ENCODE results near the gene SPAG9. TPM values are rescaled to one million over a fixed set of nuclear protein-coding genes. Genes with fewer than 3 reads are reported as not detected.

Gene SPAG9
- total RNA-seq, 1 experiment from 2014 or later: 144 TPM

DNA sequence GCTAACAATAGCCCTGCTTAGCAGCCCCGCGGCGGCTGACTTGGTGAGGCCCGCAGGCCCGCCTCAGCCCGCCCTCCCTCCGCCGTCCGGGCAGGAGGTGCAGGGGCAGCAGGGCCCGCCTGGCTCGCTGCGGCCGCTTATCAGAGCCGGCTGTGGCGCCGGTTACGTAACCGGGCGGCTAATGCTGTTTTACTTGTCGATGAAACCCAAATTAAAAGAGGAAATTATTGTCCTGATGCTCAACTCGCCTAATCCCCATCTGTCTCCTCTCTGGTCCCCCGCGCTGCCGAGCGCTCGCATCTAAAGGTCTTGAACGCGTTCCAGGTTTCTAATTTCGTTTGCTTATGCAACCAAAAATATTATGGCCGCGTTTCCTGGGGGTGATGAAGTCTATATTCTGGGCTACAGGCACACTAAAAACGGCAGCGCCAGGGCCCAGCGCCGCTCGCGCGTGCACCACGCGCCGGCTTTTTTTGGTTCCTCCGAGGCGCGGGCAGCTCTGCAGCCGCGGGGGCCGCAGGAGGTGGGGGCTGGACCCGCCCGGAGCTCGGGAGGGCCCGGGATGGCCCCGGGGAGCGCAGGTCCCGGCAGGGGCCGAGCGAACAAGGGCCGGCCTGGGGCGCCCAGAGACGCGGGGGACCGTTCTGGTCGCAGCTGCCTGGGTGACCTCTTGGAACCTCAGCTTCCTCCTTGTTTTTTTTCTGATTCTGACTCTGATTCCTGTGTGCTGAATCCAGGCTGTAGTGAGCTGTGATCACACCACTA, 189.3 kb downstream of the SPAG9 start:
- Histone ChIP-seq H3K27me3 (ENCODE audit: control insufficient read depth, insufficient read depth, low read length) (no peaks in the 10 kb centered on the region), H3K36me3 (ENCODE audit: control insufficient read depth, insufficient read depth, low read length) (no peaks in the 10 kb centered on the region), H3K27ac (ENCODE audit: low read length) (peak overlapping the region; percentile 41; the same call in 1 of the 2 replicates), H3K4me3 (ENCODE audit: low read depth in 2 of 2, low read length in 2 of 2) (peak overlapping the region; percentile 30 to 55), H3K4me1 (ENCODE audit: control insufficient read depth, insufficient read depth, low read length) (0 out of 2 replicates have a peak, but pooled peaks cover 5% of the 10 kb centered on the region), H3K9me3 (ENCODE audit: control insufficient read depth, insufficient read depth, low read depth, low read length) (no peaks in the 10 kb centered on the region)
- ChIA-PET CTCF (interaction anchor here (0.6 kb wide), 1 partner anchor 68 kb away, joined by 3 read pairs; no protein-coding TSS in a partner anchor), POLR2A (interaction anchor here (0.6 to 0.9 kb wide), 2 partner anchors 11 to 65 kb away, joined by 3 to 5 read pairs; no protein-coding TSS in a partner anchor)
- no peak for TF ChIP-seq SIN3A (IDR thresholded peaks at IDR 0.05; ENCODE audit: borderline replicate concordance, insufficient read depth, low read depth, low read length)
- TF ChIP-seq REST (IDR thresholded peaks at IDR 0.05; ENCODE audit: insufficient read depth in 1 of 2, low read depth in 2 of 2, low read length in 1 of 2): no peak
- TF ChIP-seq POLR2AphosphoS5 (IDR thresholded peaks at IDR 0.05; ENCODE audit: low read depth, low read length): no peak
- TF ChIP-seq, protein P1, sequence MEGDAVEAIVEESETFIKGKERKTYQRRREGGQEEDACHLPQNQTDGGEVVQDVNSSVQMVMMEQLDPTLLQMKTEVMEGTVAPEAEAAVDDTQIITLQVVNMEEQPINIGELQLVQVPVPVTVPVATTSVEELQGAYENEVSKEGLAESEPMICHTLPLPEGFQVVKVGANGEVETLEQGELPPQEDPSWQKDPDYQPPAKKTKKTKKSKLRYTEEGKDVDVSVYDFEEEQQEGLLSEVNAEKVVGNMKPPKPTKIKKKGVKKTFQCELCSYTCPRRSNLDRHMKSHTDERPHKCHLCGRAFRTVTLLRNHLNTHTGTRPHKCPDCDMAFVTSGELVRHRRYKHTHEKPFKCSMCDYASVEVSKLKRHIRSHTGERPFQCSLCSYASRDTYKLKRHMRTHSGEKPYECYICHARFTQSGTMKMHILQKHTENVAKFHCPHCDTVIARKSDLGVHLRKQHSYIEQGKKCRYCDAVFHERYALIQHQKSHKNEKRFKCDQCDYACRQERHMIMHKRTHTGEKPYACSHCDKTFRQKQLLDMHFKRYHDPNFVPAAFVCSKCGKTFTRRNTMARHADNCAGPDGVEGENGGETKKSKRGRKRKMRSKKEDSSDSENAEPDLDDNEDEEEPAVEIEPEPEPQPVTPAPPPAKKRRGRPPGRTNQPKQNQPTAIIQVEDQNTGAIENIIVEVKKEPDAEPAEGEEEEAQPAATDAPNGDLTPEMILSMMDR (IDR thresholded peaks at IDR 0.05): no peak
- TF ChIP-seq TCF7L2 (IDR thresholded peaks at IDR 0.05; ENCODE audit: low read depth, low read length): no peak
- intact Hi-C loops (cut with micrococcal nuclease; ENCODE audit: unreplicated experiment) (no loop called here), in situ Hi-C loops (cut with HindIII; ENCODE audit: low pct_unique_long_range_greater_than_20kb, low sequenced_read_pairs) (no loop called here)
- no TSS peak for BruUV-seq (replicated peaks)
- peak; percentile 61 for ATAC-seq
- no peak for DNase-seq (ENCODE audit: low read depth, low spot score)

GRCh38 chr17:50928646-50929045, 192.0 kb downstream of the SPAG9 start:
- no peak for TF ChIP-seq SIN3A (IDR thresholded peaks at IDR 0.05; ENCODE audit: borderline replicate concordance, insufficient read depth, low read depth, low read length)
- TF ChIP-seq TCF7L2 (IDR thresholded peaks at IDR 0.05; ENCODE audit: low read depth, low read length): no peak
- TF ChIP-seq, protein P1 (IDR thresholded peaks at IDR 0.05): no peak
- TF ChIP-seq POLR2AphosphoS5 (IDR thresholded peaks at IDR 0.05; ENCODE audit: low read depth, low read length): no peak
- TF ChIP-seq REST (IDR thresholded peaks at IDR 0.05; ENCODE audit: insufficient read depth in 1 of 2, low read depth in 2 of 2, low read length in 1 of 2): no peak
- 0 out of 2 replicates have a peak, but pooled peaks cover 5% of the 10 kb centered on the region for H3K4me1 ChIP-seq (ENCODE audit: control insufficient read depth, insufficient read depth, low read length)
- POLR2A ChIA-PET: no interaction called here
- in situ Hi-C loops (cut with HindIII; ENCODE audit: low pct_unique_long_range_greater_than_20kb, low sequenced_read_pairs) (no loop called here), intact Hi-C loops (cut with micrococcal nuclease; ENCODE audit: unreplicated experiment) (no loop called here)
- H3K36me3 ChIP-seq (ENCODE audit: control insufficient read depth, insufficient read depth, low read length): no peaks in the 10 kb centered on the region
- no peak overlapping the region for H3K27ac ChIP-seq (ENCODE audit: low read length)
- ATAC-seq (no peak), DNase-seq (ENCODE audit: low read depth, low spot score) (no peak)
- no peaks in the 10 kb centered on the region for H3K27me3 ChIP-seq (ENCODE audit: control insufficient read depth, insufficient read depth, low read length)
- no peak overlapping the region for H3K4me3 ChIP-seq (ENCODE audit: low read depth in 2 of 2, low read length in 2 of 2)
- no TSS peak for BruUV-seq (replicated peaks)
- CTCF ChIA-PET: no interaction called here
- no peaks in the 10 kb centered on the region for H3K9me3 ChIP-seq (ENCODE audit: control insufficient read depth, insufficient read depth, low read depth, low read length)

Data from Panc1 (cell line).